B cell (primary cell): ENCODE results near the gene MICALL2.

ENCODE experiments used
- EZH2 ChIP-seq: IDR thresholded peaks from 2 replicates; pipeline ENCODE4 v1.6.1; 2012; ENCODE audit warnings: borderline replicate concordance, low read depth, mild to moderate bottlenecking, moderate library complexity, low read length; ENCODE audit not compliant: insufficient read depth, poor library complexity, severe bottlenecking
- TF ChIP-seq, protein P1 (sequence below): fragments of 200-600 bp; IDR thresholded peaks from one replicate; pipeline ENCODE4 v1.8.0; 2022; ENCODE audit warnings: antibody characterized with exemption, mild to moderate bottlenecking

GRCh38 chr7:1400371-1400770 is 58.9 kb downstream of the MICALL2 start:
- TF ChIP-seq, protein P1, sequence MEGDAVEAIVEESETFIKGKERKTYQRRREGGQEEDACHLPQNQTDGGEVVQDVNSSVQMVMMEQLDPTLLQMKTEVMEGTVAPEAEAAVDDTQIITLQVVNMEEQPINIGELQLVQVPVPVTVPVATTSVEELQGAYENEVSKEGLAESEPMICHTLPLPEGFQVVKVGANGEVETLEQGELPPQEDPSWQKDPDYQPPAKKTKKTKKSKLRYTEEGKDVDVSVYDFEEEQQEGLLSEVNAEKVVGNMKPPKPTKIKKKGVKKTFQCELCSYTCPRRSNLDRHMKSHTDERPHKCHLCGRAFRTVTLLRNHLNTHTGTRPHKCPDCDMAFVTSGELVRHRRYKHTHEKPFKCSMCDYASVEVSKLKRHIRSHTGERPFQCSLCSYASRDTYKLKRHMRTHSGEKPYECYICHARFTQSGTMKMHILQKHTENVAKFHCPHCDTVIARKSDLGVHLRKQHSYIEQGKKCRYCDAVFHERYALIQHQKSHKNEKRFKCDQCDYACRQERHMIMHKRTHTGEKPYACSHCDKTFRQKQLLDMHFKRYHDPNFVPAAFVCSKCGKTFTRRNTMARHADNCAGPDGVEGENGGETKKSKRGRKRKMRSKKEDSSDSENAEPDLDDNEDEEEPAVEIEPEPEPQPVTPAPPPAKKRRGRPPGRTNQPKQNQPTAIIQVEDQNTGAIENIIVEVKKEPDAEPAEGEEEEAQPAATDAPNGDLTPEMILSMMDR: no peak
- TF ChIP-seq EZH2: no peak
